Measurements from ENCODE around the gene TRMT112.

GRCh38 chr11:64298966-64299846, 18.2 kb downstream of the TRMT112 start:
- TF ChIP-seq YY1 (IDR thresholded peaks at IDR 0.05; ENCODE audit: insufficient read depth, insufficient read length): no peak
- TF ChIP-seq ZNF274 (IDR thresholded peaks at IDR 0.05; ENCODE audit: low read depth, low read length): no peak

Measured in NT2/D1 (cell line).